GM18873 (cell line): ENCODE results near the gene HIBADH.
"Not testable (repeated sequence)": the region's sequence is repeated elsewhere in the genome, so short reads cannot be mapped to it uniquely, and the experiment has no call there.

Experiments
- ATAC-seq: cut with Tn5 transposase; IDR thresholded peaks from one replicate; pipeline ENCODE4 v1.9.1; 2021; ENCODE audit warnings: mild to moderate bottlenecking, moderate library complexity, moderate number of reproducible peaks; ENCODE audit not compliant: unreplicated experiment, low FRiP score

The HIBADH gene

GRCh38 chr7:27639851-27640250, 22.8 kb downstream of the HIBADH start:
- no peak for ATAC-seq

DNA sequence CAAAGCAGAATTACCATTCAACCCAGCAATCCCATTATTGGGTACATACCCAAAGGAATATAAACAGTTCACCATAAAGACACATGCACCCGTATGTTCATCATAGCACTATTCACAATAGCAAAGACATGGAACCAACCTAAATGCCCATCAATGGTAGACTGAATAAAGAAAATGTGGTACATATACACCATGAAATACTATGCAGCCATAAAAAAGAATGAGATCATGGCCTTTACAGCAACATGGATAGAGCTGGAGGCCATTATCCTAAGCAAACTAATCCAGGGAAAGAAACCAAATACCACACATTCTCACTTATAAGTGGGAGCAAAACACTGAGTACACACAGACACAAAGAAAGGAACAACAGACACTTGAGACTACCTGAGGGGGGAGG, 23.6 kb downstream of the HIBADH start:
- not testable (repeated sequence) for ATAC-seq

GRCh38 chr7:27636326-27637006, 26.2 kb downstream of the HIBADH start:
- no peak for ATAC-seq

DNA sequence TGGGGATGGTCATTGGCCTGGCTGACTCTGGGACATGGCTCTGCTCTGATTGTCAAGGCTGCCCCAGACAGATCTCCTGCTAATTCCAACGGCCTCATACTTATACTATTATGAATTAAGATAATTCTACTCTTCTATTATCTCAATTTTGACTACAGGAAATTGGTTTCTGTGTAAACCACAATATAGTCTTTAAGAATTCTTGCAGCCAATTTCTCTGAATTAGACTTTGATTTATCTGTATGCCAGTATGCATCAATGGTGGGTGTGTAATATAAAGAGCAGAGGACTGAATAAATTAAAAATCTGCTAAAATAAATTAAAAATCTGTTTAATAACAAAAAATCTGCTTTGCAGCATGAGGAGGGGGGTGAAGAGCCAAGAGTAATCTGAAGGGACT, 27.0 kb downstream of the HIBADH start:
- no peak for ATAC-seq

GRCh38 chr7:27634671-27635493, 27.8 kb downstream of the HIBADH start:
- ATAC-seq: no peak

DNA sequence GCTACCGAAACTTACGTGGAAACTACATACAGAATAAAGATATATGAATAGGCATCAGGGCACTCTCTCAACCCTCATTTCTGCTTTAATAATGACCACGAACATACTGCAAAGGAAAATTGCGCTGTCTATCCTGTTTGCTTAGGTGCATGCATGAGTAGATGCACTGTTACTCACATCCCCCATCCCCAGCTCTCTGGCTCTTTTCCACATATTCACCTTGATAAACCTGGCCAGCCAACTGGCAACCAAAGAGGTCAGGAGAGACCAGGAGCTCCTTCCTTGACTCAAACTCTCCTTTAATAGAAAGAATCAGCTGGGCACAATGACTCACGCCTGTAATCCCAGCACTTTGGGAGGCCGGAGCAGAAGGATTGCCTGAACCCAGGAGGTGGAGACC, 29.6 kb downstream of the HIBADH start:
- ATAC-seq: no peak

DNA sequence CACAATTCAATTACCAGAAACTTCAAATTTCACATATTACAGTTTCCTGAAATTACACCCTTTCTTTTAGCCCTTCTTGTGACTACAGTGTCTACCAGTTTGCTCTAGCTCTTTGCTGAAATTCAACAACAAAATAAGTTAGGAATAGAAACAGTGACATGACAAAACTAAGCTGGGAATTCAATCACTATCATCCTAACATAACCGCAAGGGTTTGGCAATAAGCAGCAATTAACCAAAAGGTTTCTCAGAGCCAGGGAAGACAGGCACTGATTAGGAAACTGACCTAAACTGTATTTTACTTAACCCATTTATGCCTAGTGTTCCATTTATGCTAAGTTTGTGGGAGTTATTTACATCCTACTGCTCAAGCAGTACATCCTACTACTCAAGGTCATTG, 31.3 kb downstream of the HIBADH start:
- ATAC-seq: no peak

- no peak for ATAC-seq
Measured at GRCh38 chr7:27627146-27627545, 35.5 kb downstream of the HIBADH start.

- ATAC-seq: no peak
Measured at GRCh38 chr7:27619492-27619891, 43.2 kb downstream of the HIBADH start.

DNA sequence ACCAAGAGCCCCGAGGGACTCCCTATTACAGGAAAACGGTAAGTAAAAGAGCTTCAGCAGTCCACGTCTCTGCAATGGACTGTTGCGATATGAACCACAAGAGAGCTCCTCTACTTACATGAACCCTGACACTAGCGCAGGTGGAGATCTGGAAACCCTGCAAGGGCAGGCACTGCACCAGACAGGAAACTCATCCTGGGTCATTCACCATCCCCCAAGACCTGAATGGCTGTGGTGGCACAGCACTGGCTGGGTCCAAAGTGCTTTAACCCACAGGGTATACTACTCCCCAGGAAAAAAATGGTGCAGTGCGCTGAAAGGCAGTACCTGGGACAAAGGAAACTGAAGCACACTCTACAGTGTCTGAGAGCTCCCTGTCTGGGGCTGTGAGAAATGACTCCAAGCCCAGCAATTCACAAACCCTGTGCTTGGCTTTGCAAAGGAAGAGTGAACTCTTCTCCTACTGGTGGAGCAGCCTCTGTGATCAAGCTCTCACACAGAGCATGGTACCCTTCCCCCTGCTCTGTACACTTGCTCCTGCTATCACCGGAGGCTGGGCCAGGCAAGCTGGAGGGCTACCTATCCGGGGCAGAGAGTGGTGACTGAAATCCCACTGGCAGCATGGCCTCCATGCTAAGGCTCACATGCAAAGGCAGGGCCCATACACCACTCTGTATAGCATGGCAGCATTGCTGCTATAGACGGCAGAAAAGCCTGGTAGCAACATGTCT, 44.9 kb downstream of the HIBADH start:
- no peak for ATAC-seq

GRCh38 chr7:27616914-27617548, 45.7 kb downstream of the HIBADH start:
- ATAC-seq: no peak

DNA sequence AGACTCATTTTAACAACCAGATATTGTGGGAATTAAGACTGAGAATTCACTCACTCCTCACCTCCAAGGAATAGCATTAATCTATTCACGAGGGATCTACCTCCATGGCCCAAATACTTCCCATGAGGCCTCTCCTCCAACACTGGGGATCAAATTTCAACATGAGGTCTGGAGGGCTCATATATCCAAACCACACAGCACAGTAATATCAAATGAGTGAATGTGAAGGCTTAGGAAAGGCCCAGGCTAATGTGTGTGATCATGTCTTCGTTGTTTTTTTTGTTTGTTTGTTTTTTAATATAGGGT, 46.5 kb downstream of the HIBADH start:
- ATAC-seq: no peak

GRCh38 chr7:27615420-27616185, 47.1 kb downstream of the HIBADH start:
- ATAC-seq: no peak

- ATAC-seq: no peak
Measured at GRCh38 chr7:27614095-27614494, 48.6 kb downstream of the HIBADH start.

- no peak for ATAC-seq
Measured at GRCh38 chr7:27611059-27611458, 51.6 kb downstream of the HIBADH start.

- no peak for ATAC-seq
Measured at GRCh38 chr7:27608776-27609495, 53.7 kb downstream of the HIBADH start.

DNA sequence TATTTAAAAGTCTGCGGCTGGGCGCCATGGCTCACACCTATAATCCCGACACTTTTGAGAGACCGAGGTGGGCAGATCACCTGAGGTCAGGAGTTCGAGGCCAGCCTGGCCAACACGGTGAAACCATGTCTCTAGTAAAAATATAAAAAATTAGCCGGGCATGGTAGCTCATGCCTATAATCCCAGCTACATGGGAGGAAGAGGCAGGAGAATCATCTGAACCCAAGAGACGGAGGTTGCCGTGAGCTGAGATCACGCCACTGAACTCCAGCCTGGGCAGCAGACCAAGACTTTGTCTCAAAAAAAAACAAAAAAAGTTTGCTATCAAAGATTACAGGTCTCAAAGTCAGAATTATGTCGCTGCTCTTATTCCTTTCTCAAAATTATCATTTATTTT, 55.5 kb downstream of the HIBADH start:
- ATAC-seq: no peak

- no peak for ATAC-seq
Measured at GRCh38 chr7:27606270-27607209, 56.1 kb downstream of the HIBADH start.
